MG63 (cell line): ENCODE results near the gene NRCAM. TPM values are rescaled to one million over a fixed set of nuclear protein-coding genes. Genes with fewer than 3 reads are reported as not detected.

Source experiments
- DNase-seq: peaks from one replicate; pipeline ENCODE4 v3.0.0-alpha.2; 2020
- H3K27me3 ChIP-seq: fragments of 250-450 bp; sonication (Bioruptor Pico); 2 replicates; pipeline ENCODE4 v1.5.1; 2020; ENCODE audit warnings: mild to moderate bottlenecking, moderate library complexity
- H3K36me3 ChIP-seq: fragments of 250-450 bp; sonication (Bioruptor Pico); 2 replicates; pipeline ENCODE4 v1.5.1; 2020; ENCODE audit warnings: mild to moderate bottlenecking, moderate library complexity
- H3K4me3 ChIP-seq: fragments of 250-450 bp; sonication (Bioruptor Pico); 2 replicates; pipeline ENCODE4 v1.5.1; 2020; ENCODE audit warnings: mild to moderate bottlenecking, moderate library complexity
- H3K9me3 ChIP-seq: fragments of 250-450 bp; sonication (Bioruptor Pico); 2 replicates; pipeline ENCODE4 v1.5.1; 2020; ENCODE audit warnings: mild to moderate bottlenecking, moderate library complexity
- total RNA-seq: library from RNA; depleted of rRNA; stranded (reverse); fragments of >200 nt; shearing (Covaris generic); gene quantifications from 2 replicates; pipeline ENCODE4 v1.2.3, GENCODE V29; 2014; ENCODE audit warnings: low replicate concordance

Gene NRCAM
- total RNA-seq, 1 experiment from 2014 or later = 0.79 TPM

DNA sequence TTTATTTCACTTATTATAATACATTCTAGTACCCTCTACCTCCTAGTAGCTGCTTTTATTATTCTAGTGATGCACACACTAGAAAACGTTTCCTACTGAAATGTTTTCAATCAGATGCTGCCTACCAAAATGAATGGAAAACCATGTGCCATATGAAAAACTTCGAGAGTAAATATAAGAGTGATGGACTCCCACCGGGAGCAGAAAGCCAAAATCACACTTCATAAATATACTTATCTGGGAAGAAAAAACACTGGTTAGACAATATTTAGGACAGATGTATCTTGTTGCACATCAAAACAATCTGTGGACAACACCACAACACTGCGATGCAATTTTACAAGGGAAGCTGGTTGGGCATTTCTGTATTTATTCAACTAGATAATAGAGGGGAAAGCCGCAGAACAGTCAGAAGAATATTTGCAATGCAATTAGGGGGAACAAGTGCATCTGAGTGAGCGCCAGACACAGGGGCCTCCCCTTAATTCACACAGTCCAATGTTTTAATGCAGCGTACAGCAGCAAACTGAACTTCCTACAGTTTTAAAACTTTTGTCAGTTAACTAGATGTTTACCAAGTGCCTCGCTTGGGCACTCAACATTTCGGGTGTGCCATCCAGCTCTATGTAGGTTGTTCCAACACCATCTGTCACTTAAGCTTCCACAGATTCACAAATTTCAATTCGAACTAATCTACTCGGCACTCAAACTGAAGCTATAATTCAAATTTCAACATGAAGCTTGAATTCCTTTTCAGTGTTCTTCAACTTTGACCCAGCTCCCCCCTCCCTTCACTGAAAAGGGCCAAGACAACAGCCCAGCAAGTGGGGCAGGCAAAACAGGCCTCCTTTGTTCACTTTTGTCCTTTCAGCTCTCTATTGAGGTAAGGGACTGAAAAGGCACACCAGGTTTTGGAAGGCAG is 7.4 kb downstream of the NRCAM start:
- no peaks in the 10 kb centered on the region for H3K27me3 ChIP-seq
- no peak for DNase-seq
- no peaks in the 10 kb centered on the region for H3K9me3 ChIP-seq
- no peaks in the 10 kb centered on the region for H3K36me3 ChIP-seq
- H3K4me3 ChIP-seq = no peak overlapping the region

DNA sequence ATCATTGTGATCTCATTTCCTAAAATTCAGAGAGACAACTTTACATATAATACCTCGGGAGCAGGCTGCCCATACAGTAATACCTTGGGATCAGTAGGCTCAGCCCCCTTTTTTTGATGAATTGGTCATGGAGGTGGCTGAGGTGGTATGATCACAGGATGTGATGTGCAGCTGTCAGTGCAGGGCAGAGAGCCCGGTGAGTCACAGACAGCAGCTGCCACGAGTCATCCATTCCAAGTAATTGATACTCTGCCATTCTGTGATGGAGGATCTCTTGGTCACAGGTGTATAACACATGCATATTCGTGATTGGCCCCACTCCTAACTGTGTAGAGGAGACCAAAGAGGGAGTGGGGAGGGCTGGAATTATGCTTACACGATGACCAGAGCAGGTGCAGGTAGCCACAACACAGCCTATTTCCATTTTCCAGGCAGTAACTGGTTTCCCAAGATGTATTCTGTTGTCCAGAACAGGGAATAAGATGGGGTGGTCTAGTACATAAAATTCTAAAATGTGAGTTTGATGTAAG is 14.1 kb downstream of the NRCAM start:
- H3K9me3 ChIP-seq = no peaks in the 10 kb centered on the region
- peak; percentile 51 for DNase-seq

DNA sequence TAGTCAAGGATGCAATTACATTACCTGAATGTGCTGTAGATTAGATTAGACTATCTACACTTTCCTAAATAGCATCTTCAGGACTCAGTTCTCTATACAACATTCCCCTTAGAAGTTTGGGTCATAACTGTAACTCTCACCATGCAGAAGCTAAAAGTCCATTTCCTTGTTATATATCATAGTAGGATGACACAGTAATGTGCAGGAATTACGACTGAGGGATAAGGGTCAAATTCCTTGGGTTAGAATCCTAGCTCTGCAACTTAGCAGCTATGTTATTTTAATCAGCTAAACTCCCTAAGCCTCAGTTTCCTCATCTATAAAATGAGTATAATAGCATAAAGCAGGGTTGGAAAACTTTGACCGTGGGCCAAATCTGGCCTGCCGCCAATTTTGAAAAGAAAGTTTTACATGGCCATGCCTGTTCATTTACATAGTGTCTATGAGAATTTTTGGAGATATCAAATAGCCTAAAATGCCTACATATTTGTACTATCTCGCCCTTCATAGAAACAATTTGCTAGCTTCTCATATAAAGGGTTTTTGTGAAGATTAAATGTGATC is 14.8 kb downstream of the NRCAM start:
- no peaks in the 10 kb centered on the region for H3K27me3 ChIP-seq
- no peaks in the 10 kb centered on the region for H3K9me3 ChIP-seq
- no peak for DNase-seq
- no peaks in the 10 kb centered on the region for H3K36me3 ChIP-seq
- no peak overlapping the region for H3K4me3 ChIP-seq

More for the DNA sequence above, 14.1 kb downstream of the NRCAM start:
- Histone ChIP-seq H3K4me3 (no peak overlapping the region), H3K36me3 (no peaks in the 10 kb centered on the region), H3K27me3 (no peaks in the 10 kb centered on the region)

DNA sequence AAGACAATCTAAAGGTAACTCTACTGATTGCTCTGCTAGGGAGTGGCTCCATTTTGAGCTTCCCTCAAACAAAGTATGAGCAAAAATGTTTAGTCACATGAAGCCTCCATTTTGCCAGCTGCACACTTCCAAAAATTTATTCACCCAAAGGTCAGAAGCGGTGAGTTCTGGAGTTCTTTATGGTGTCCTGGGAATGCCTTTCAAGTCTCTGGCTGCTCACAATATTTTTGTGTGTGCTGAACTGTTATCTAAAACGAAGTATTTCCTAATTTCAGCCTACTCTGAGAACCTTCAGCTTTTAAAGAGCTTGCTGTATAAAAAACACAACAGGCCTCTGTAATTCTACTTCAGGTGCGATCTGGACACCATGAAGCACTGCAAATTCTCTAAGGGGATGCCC is 15.6 kb downstream of the NRCAM start:
- H3K27me3 ChIP-seq = no peaks in the 10 kb centered on the region
- no peak overlapping the region for H3K4me3 ChIP-seq
- no peak for DNase-seq
- no peaks in the 10 kb centered on the region for H3K9me3 ChIP-seq
- H3K36me3 ChIP-seq = no peaks in the 10 kb centered on the region

DNA sequence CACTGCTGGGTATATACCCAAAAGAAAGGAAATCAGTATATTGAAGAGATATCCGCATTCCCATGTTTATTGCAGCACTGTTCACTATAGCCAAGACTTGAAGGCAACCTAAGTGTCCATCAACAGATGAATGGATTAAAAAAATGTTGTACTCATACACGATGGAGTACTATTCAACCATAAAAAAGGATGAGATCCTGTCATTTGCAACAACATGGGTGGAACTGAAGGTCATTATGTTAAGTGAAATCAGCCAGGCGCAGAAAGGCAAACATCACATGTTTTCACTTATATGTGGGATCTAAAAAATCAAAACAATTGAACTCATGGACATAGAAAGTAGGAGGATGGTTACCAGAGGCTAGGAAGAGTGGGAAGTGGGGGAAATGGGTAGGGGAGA is 19.3 kb downstream of the NRCAM start:
- no peaks in the 10 kb centered on the region for H3K27me3 ChIP-seq
- no peak overlapping the region for H3K4me3 ChIP-seq
- DNase-seq = no peak
- H3K9me3 ChIP-seq = no peaks in the 10 kb centered on the region
- H3K36me3 ChIP-seq = no peaks in the 10 kb centered on the region

DNA sequence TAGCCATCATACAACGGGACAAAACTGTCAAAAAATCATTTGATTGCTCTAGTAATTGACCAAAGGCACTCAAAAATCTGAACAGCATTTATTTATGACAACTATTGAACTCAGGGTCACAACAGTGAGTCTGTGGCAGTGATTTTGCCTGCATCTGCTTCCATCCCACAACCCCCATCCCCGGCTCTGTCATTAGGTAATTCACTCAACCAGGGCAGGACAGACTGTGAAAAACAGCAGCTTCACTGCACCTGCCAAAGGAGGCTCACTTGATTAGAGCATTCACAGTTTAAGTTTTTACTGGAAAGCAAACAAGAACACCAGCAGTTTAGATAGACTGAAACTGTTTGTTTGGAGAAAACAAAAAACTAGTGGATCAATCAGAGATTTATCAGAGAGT is 22.2 kb downstream of the NRCAM start:
- H3K9me3 ChIP-seq = no peaks in the 10 kb centered on the region
- DNase-seq = no peak
- H3K27me3 ChIP-seq = no peaks in the 10 kb centered on the region
- H3K36me3 ChIP-seq = no peaks in the 10 kb centered on the region
- no peak overlapping the region for H3K4me3 ChIP-seq

DNA sequence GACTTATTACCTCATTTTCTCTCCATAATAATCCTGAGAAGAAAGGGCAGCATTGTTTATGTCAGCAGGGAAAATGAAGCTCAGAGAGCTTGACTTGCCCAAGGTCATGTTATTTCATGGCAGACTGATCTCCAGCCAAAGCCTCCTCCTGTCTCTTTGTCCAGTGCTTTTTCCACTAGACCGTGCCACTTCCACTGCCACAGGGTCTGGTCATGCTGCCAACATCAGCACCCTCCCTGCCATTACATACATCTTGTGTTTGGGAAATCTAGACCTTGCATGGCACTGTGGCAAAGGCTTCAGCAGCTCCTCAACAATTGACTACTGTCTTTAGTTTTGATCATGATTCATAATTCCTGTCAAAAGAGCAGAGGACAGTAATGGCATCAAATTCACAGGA is 25.1 kb downstream of the NRCAM start:
- DNase-seq = no peak
- Histone ChIP-seq H3K9me3 (no peaks in the 10 kb centered on the region), H3K27me3 (no peaks in the 10 kb centered on the region), H3K4me3 (no peak overlapping the region), H3K36me3 (no peaks in the 10 kb centered on the region)

DNA sequence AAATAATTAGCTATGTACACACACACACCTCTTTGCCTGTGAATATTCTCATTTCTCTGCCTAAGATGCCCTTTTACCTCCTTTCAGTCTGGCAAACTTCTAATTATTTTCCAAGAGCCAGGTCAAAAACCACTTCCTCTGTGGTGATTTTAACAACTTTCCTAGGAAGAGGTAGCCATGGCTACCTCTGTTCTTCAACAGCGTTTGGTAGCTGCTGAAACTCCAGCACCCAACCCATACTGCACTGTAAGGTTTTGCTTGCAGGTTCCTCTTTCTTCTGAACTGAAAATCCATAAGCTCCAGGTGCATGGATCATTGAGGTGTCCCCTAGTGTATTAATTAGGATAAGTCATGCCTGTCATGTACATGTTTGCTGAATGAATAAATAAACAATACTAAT is 25.6 kb downstream of the NRCAM start:
- no peaks in the 10 kb centered on the region for H3K36me3 ChIP-seq
- DNase-seq = no peak
- H3K4me3 ChIP-seq = no peak overlapping the region
- H3K9me3 ChIP-seq = no peaks in the 10 kb centered on the region
- no peaks in the 10 kb centered on the region for H3K27me3 ChIP-seq

DNA sequence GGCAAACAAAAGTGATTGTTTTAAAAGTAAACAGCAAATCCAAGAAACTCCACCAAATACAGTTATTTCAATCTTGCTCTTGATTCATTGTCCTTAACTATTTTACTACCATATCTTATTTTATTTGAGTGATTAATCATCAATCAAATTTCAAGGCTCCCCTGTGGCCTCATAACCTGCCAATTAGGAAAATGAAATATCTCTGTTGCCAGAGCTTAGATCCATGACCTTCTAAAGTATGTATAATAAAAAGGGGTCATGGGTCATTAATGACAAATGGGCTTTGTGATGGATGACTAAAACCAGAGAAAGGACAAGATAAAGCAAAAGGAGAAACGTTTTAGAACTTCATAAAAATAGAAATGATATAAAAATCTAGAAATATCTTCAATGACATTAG is 28.5 kb downstream of the NRCAM start:
- Histone ChIP-seq H3K9me3 (no peaks in the 10 kb centered on the region), H3K4me3 (no peak overlapping the region), H3K36me3 (no peaks in the 10 kb centered on the region), H3K27me3 (no peaks in the 10 kb centered on the region)
- no peak for DNase-seq

DNA sequence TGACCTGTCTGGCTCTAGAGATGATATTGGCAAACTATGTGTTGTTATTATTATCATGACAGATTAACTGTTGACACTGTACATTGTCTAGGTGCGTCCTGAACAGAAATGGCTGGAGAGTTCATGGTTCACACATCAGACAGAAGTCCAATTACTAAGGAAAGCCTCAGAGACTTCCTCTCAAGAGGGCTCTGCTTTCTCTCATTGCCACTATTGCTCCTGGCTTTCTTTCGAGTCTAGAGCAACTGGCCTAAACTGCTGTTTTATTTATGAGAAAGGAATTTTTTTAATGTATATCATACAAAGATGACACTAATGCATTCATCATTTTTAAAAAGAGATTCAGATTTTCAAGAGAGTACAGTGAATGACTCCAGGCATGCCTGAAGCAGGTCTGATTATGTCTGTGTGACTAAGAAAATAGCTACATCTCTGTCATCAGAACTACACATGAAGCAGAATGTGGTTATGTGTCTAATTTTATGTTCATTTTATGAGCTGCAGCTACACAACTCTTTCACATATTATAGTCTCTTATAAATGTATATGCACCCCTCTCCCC is 30.4 kb downstream of the NRCAM start:
- no peak overlapping the region for H3K4me3 ChIP-seq
- H3K9me3 ChIP-seq = no peaks in the 10 kb centered on the region
- no peaks in the 10 kb centered on the region for H3K36me3 ChIP-seq
- DNase-seq = no peak
- H3K27me3 ChIP-seq = no peaks in the 10 kb centered on the region

DNA sequence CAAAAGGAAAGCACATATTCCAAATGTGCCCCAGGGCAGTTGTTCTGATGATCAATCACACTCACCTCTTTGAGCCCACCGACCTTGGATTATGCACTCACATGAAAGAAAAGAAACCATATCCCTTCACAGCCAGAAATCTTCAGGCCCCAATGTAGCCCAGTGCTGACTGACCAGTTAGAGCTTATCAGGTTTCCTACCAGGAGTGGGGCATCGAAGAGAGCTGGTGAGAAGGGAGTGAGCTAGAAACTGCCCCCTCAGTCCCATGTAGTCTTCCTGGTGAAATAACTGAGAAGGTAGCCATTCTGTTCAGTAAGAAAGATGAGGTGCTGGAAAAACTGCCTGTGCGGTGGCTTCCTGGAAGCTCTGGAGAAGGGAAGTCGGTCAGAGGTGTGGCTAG is 32.2 kb downstream of the NRCAM start:
- Histone ChIP-seq H3K4me3 (no peak overlapping the region), H3K36me3 (no peaks in the 10 kb centered on the region), H3K9me3 (no peaks in the 10 kb centered on the region), H3K27me3 (no peaks in the 10 kb centered on the region)
- no peak for DNase-seq

DNA sequence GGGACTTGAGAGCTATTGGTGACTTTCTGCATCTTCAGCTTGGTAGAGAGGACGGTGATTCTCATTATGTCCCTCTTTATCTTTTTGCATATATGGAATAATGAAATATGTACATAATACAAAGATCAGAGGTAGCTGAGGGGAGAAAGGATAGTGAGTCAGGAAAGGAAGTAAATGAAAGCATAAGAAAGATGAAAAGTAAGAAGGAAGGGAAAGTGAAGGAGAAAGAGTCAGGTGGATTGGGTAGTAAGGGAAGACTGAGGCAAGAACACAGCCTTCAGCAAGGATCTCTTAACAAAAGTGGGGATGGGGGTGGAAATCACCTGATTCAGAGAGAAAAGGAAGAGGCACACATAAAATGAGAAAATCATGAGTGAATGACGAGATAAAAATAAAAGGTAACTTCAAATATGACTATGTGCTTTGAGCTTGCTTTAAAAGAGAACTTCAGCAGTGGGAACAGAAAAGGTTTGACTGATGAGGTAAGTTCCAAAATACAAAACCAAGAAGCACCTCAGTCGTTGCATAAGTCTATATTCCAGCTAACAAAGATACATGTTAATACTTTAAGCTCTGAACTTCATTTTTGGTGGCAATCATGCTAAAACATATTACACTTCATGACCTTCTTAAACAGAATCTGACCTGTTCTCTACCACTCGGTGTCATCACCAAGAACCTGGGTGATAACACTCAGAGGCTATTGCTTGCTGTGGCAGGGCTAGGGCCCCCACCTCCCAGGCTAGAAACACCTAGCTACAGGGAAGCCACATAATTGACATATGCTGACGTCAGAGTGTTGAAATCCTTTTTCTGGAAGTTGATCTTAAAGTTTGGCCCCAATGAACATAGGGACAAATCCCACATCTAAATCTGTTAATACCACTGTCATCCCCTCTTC is 32.9 kb downstream of the NRCAM start:
- Histone ChIP-seq H3K9me3 (no peaks in the 10 kb centered on the region), H3K4me3 (no peak overlapping the region), H3K27me3 (no peaks in the 10 kb centered on the region), H3K36me3 (no peaks in the 10 kb centered on the region)
- no peak for DNase-seq

DNA sequence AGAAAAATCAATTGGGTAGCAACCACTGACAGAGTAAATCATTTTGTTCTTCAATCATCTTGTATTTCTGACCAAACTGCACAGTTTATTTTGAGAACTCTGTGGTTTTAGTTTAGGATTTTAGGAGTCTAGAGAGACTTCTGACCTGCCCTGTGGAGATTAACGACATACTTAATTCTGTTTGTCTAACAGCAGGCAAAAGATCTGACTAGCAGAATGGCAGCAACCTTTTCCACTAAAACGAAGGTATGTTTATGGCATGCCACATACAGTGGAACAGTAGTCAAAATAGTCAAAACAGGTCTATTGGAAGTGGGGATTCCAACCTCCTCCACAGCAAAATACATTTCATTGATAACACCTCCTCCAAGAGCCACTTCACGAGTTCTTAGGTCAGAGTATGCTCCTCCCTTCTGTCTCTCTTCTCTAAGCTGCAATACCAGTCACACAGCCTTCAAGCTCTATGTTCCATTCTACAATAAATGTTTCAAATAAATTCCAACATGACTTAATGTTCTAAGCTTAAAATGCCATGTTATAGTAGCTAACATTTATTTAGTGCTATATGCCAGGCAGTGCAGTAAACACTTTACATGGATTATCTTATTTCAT is 34.4 kb downstream of the NRCAM start:
- Histone ChIP-seq H3K9me3 (no peaks in the 10 kb centered on the region), H3K27me3 (no peaks in the 10 kb centered on the region), H3K4me3 (no peak overlapping the region), H3K36me3 (no peaks in the 10 kb centered on the region)
- no peak for DNase-seq

DNA sequence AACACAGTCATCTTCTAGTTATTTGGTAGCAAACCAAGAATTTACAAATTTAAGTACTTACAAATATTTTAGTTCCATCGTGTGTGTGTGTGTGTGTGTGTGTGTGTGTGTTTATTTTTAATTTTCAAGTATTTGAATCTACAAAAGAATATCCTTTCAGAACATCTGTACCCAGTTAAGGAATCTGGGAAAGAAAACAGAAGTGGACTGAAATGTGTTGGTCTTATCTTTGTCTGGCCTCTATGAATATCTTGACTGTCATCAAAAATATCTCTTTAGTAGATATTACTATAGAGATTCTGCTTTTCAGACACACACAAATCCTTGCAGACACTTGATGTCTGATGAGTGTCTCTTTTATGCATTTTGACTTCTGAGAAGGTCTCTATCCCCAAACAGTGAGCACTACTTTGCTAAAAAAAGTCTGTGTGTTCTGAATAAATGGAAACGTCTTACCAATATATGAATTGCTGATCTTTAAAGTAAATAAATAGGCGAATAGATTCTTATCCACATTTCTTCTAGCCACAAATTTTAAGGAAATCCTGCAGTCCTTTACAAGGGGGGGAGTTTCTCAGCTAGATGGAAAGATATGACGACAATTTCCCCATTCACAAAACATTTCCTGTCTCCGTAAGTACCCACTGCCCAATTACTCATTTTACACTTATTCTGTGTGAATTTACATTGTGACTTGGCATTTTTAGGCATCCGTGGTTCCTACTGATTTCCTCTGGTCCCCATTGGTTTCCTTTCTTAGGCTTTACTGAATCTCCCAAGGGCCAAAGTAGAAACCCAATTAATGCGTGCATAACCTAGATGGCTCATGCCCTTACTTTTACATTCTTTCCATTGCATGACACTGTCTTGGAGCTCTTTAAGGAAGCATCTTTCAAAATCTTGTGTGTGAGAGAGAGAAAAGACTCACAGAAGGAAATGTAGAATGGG is 36.0 kb downstream of the NRCAM start:
- no peak for DNase-seq

DNA sequence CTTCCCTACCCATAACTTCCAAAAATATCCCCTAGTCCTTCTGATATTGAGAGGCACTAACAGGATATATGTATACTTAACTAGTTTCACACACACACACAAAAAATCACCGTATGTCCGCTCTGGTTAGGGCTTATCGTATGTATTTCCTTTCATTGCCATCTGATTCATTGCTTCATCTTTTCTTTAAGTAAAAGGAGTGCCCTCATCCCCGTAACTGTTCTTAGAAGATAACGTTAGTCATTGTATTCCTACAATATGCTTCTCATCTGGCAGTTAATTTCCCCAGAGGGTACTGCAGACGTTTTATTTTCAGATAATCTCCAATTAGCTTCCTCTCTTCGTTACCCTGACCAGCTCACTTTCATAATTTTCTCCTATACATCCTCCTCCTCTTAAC is 37.3 kb downstream of the NRCAM start:
- H3K4me3 ChIP-seq = no peak overlapping the region
- no peaks in the 10 kb centered on the region for H3K9me3 ChIP-seq
- DNase-seq = no peak
- no peaks in the 10 kb centered on the region for H3K27me3 ChIP-seq
- H3K36me3 ChIP-seq = no peaks in the 10 kb centered on the region

More for the DNA sequence above, 36.0 kb downstream of the NRCAM start:
- Histone ChIP-seq H3K36me3 (no peaks in the 10 kb centered on the region), H3K9me3 (no peaks in the 10 kb centered on the region), H3K4me3 (no peak overlapping the region), H3K27me3 (no peaks in the 10 kb centered on the region)
